ENCODE measurements around the gene PSMB5.

PSMB5 gene

GRCh38 chr14:23040100-23040499 lies 5.4 kb upstream of the PSMB5 start:
- H3K9me3 ChIP-seq (replicated peaks; ENCODE audit: low read length), result no peaks in the 10 kb centered on the region
- no peaks in the 10 kb centered on the region for H3K36me3 ChIP-seq (ENCODE audit: insufficient read depth, low read length)
- H3K4me2 ChIP-seq (ENCODE audit: low read length), result no peak overlapping the region
- H3K4me3 ChIP-seq (ENCODE audit: low read length), result no peak overlapping the region
- no peak overlapping the region for H3K9ac ChIP-seq (ENCODE audit: low read depth, low read length)
- peaks cover 10% of the 10 kb centered on the region for H3K4me1 ChIP-seq (ENCODE audit: control insufficient read depth, insufficient read depth, low read length)
- no peaks in the 10 kb centered on the region for H3K27me3 ChIP-seq (ENCODE audit: control insufficient read depth, insufficient read depth, low read length)

- no peaks in the 10 kb centered on the region for H3K9me3 ChIP-seq (replicated peaks; ENCODE audit: low read length)
- peak overlapping the region; percentile 98 for H3K9ac ChIP-seq (ENCODE audit: low read depth, low read length)
Observed at GRCh38 chr14:23035303-23036144, 824 bp upstream of the PSMB5 start.

GRCh38 chr14:23033801-23034497 lies 751 bp downstream of the PSMB5 start:
- peaks cover 18% of the 10 kb centered on the region for H3K4me1 ChIP-seq (ENCODE audit: control insufficient read depth, insufficient read depth, low read length)
- H3K9ac ChIP-seq (ENCODE audit: low read depth, low read length), result peak overlapping the region; percentile 98
- H3K9me3 ChIP-seq (replicated peaks; ENCODE audit: low read length), result no peaks in the 10 kb centered on the region
- H3K4me2 ChIP-seq (ENCODE audit: low read length), result peak overlapping the region; percentile 80
- no peaks in the 10 kb centered on the region for H3K27me3 ChIP-seq (ENCODE audit: control insufficient read depth, insufficient read depth, low read length)
- peaks cover 22% of the 10 kb centered on the region for H3K36me3 ChIP-seq (ENCODE audit: insufficient read depth, low read length)
- H3K4me3 ChIP-seq (ENCODE audit: low read length), result peak overlapping the region; percentile 89

More at GRCh38 chr14:23035303-23036144, 824 bp upstream of the PSMB5 start:
- Histone ChIP-seq H3K4me1 (ENCODE audit: control insufficient read depth, insufficient read depth, low read length) (peaks cover 18% of the 10 kb centered on the region), H3K4me3 (ENCODE audit: low read length) (peak overlapping the region; percentile 89), H3K36me3 (ENCODE audit: insufficient read depth, low read length) (peaks cover 17% of the 10 kb centered on the region), H3K27me3 (ENCODE audit: control insufficient read depth, insufficient read depth, low read length) (no peaks in the 10 kb centered on the region), H3K4me2 (ENCODE audit: low read length) (peak overlapping the region; percentile 80)

- Histone ChIP-seq H3K36me3 (ENCODE audit: insufficient read depth, low read length) (peaks cover 28% of the 10 kb centered on the region), H3K4me3 (ENCODE audit: low read length) (peak overlapping the region; percentile 89), H3K9ac (ENCODE audit: low read depth, low read length) (peak overlapping the region; percentile 98)
Observed at GRCh38 chr14:23033251-23033727, 1.4 kb downstream of the PSMB5 start.

GRCh38 chr14:23030936-23031335 lies 3.8 kb downstream of the PSMB5 start:
- no peak overlapping the region for H3K4me3 ChIP-seq (ENCODE audit: low read length)
- no peaks in the 10 kb centered on the region for H3K27me3 ChIP-seq (ENCODE audit: control insufficient read depth, insufficient read depth, low read length)
- no peak overlapping the region for H3K4me2 ChIP-seq (ENCODE audit: low read length)
- H3K9me3 ChIP-seq (replicated peaks; ENCODE audit: low read length), result no peaks in the 10 kb centered on the region
- H3K9ac ChIP-seq (ENCODE audit: low read depth, low read length), result no peak overlapping the region
- H3K4me1 ChIP-seq (ENCODE audit: control insufficient read depth, insufficient read depth, low read length), result peaks cover 18% of the 10 kb centered on the region
- H3K36me3 ChIP-seq (ENCODE audit: insufficient read depth, low read length), result peaks cover 41% of the 10 kb centered on the region

More at GRCh38 chr14:23033251-23033727, 1.4 kb downstream of the PSMB5 start:
- Histone ChIP-seq H3K4me2 (ENCODE audit: low read length) (peak overlapping the region; percentile 80), H3K4me1 (ENCODE audit: control insufficient read depth, insufficient read depth, low read length) (peaks cover 18% of the 10 kb centered on the region), H3K9me3 (replicated peaks; ENCODE audit: low read length) (no peaks in the 10 kb centered on the region), H3K27me3 (ENCODE audit: control insufficient read depth, insufficient read depth, low read length) (no peaks in the 10 kb centered on the region)

GRCh38 chr14:23028799-23029198 lies 5.9 kb downstream of the PSMB5 start:
- Histone ChIP-seq H3K4me1 (ENCODE audit: control insufficient read depth, insufficient read depth, low read length) (peaks cover 9% of the 10 kb centered on the region), H3K4me2 (ENCODE audit: low read length) (no peak overlapping the region), H3K4me3 (ENCODE audit: low read length) (no peak overlapping the region), H3K27me3 (ENCODE audit: control insufficient read depth, insufficient read depth, low read length) (no peaks in the 10 kb centered on the region), H3K9ac (ENCODE audit: low read depth, low read length) (no peak overlapping the region), H3K36me3 (ENCODE audit: insufficient read depth, low read length) (peaks cover 56% of the 10 kb centered on the region), H3K9me3 (replicated peaks; ENCODE audit: low read length) (no peaks in the 10 kb centered on the region)

GRCh38 chr14:23025151-23025814 lies 9.4 kb downstream of the PSMB5 start:
- H3K27me3 ChIP-seq (ENCODE audit: control insufficient read depth, insufficient read depth, low read length), result no peaks in the 10 kb centered on the region
- no peak overlapping the region for H3K4me2 ChIP-seq (ENCODE audit: low read length)
- no peaks in the 10 kb centered on the region for H3K9me3 ChIP-seq (replicated peaks; ENCODE audit: low read length)
- H3K4me3 ChIP-seq (ENCODE audit: low read length), result no peak overlapping the region
- H3K36me3 ChIP-seq (ENCODE audit: insufficient read depth, low read length), result peaks cover 39% of the 10 kb centered on the region
- no peaks in the 10 kb centered on the region for H3K4me1 ChIP-seq (ENCODE audit: control insufficient read depth, insufficient read depth, low read length)
- no peak overlapping the region for H3K9ac ChIP-seq (ENCODE audit: low read depth, low read length)

GRCh38 chr14:23024612-23025075 lies 10.1 kb downstream of the PSMB5 start:
- no peak overlapping the region for H3K4me2 ChIP-seq (ENCODE audit: low read length)
- no peak overlapping the region for H3K9ac ChIP-seq (ENCODE audit: low read depth, low read length)

GRCh38 chr14:23023795-23024152 lies 10.9 kb downstream of the PSMB5 start:
- Histone ChIP-seq H3K9me3 (replicated peaks; ENCODE audit: low read length) (no peaks in the 10 kb centered on the region), H3K4me3 (ENCODE audit: low read length) (no peak overlapping the region), H3K4me2 (ENCODE audit: low read length) (no peak overlapping the region), H3K36me3 (ENCODE audit: insufficient read depth, low read length) (peaks cover 33% of the 10 kb centered on the region), H3K27me3 (ENCODE audit: control insufficient read depth, insufficient read depth, low read length) (no peaks in the 10 kb centered on the region), H3K9ac (ENCODE audit: low read depth, low read length) (no peak overlapping the region), H3K4me1 (ENCODE audit: control insufficient read depth, insufficient read depth, low read length) (no peaks in the 10 kb centered on the region)

More at GRCh38 chr14:23024612-23025075, 10.1 kb downstream of the PSMB5 start:
- Histone ChIP-seq H3K4me3 (ENCODE audit: low read length) (no peak overlapping the region), H3K9me3 (replicated peaks; ENCODE audit: low read length) (no peaks in the 10 kb centered on the region), H3K36me3 (ENCODE audit: insufficient read depth, low read length) (peaks cover 39% of the 10 kb centered on the region), H3K27me3 (ENCODE audit: control insufficient read depth, insufficient read depth, low read length) (no peaks in the 10 kb centered on the region), H3K4me1 (ENCODE audit: control insufficient read depth, insufficient read depth, low read length) (no peaks in the 10 kb centered on the region)

- Histone ChIP-seq H3K27me3 (ENCODE audit: control insufficient read depth, insufficient read depth, low read length) (no peaks in the 10 kb centered on the region), H3K4me1 (ENCODE audit: control insufficient read depth, insufficient read depth, low read length) (no peaks in the 10 kb centered on the region), H3K4me2 (ENCODE audit: low read length) (no peak overlapping the region), H3K9me3 (replicated peaks; ENCODE audit: low read length) (no peaks in the 10 kb centered on the region), H3K4me3 (ENCODE audit: low read length) (no peak overlapping the region), H3K36me3 (ENCODE audit: insufficient read depth, low read length) (peaks cover 27% of the 10 kb centered on the region), H3K9ac (ENCODE audit: low read depth, low read length) (no peak overlapping the region)
Observed at GRCh38 chr14:23023022-23023794, 11.5 kb downstream of the PSMB5 start.

Data from skeletal muscle satellite cell (primary cell).